ENCODE data around the gene FARP1. TPM values are rescaled to one million over a fixed set of nuclear protein-coding genes. Genes with fewer than 3 reads are reported as not detected.

The FARP1 gene
- total RNA-seq, 1 donor from 2014 or later: 17.7 TPM

GRCh38 chr13:98428256-98428966 lies 285.5 kb downstream of the FARP1 start:
- peaks cover 0 to 3% of the 10 kb centered on the region in 2 donors for H3K36me3 ChIP-seq
- no peak for DNase-seq (ENCODE audit: extremely low spot score in 2 of 2)
- H3K27ac ChIP-seq: no peak overlapping the region
- no peaks in the 10 kb centered on the region for H3K27me3 ChIP-seq
- intact Hi-C loops (cut with DNase I): no loop called here
- no peak for TF ChIP-seq POLR2AphosphoS5 (IDR thresholded peaks at IDR 0.05; ENCODE audit: insufficient read depth in 1 of 2, low read depth in 1 of 2)
- TF ChIP-seq POLR2A (IDR thresholded peaks at IDR 0.05): no peak
- no peak for TF ChIP-seq CTCF (IDR thresholded peaks at IDR 0.05)
- H3K4me3 ChIP-seq: no peak overlapping the region
- no peaks in the 10 kb centered on the region for H3K4me1 ChIP-seq
- no peaks in the 10 kb centered on the region for H3K9me3 ChIP-seq

- Histone ChIP-seq H3K4me3 (no peak overlapping the region), H3K4me1 (no peaks in the 10 kb centered on the region), H3K36me3 (peaks cover 0 to 3% of the 10 kb centered on the region in 2 donors), H3K27ac (no peak overlapping the region), H3K9me3 (no peaks in the 10 kb centered on the region), H3K27me3 (no peaks in the 10 kb centered on the region)
- DNase-seq (ENCODE audit: extremely low spot score in 2 of 2): no peak
- intact Hi-C loops (cut with DNase I): no loop called here
- no peak for TF ChIP-seq POLR2AphosphoS5 (IDR thresholded peaks at IDR 0.05; ENCODE audit: insufficient read depth in 1 of 2, low read depth in 1 of 2)
- no peak for TF ChIP-seq POLR2A (IDR thresholded peaks at IDR 0.05)
- TF ChIP-seq CTCF (IDR thresholded peaks at IDR 0.05): no peak
These were observed 286.2 kb downstream of the FARP1 start for GRCh38 chr13:98429081-98429480.

- no peak for DNase-seq (ENCODE audit: extremely low spot score in 2 of 2)
- Histone ChIP-seq H3K4me3 (no peak overlapping the region), H3K27ac (no peak overlapping the region), H3K36me3 (peaks cover 0 to 3% of the 10 kb centered on the region in 2 donors), H3K9me3 (no peaks in the 10 kb centered on the region), H3K4me1 (no peaks in the 10 kb centered on the region), H3K27me3 (no peaks in the 10 kb centered on the region)
- no peak for TF ChIP-seq CTCF (IDR thresholded peaks at IDR 0.05)
- no peak for TF ChIP-seq POLR2AphosphoS5 (IDR thresholded peaks at IDR 0.05; ENCODE audit: insufficient read depth in 1 of 2, low read depth in 1 of 2)
- TF ChIP-seq POLR2A (IDR thresholded peaks at IDR 0.05): no peak
- intact Hi-C loops (cut with DNase I): no loop called here
These were observed 286.6 kb downstream of the FARP1 start for GRCh38 chr13:98429531-98429930.

- no peak for DNase-seq (ENCODE audit: extremely low spot score in 2 of 2)
- no peak overlapping the region for H3K4me3 ChIP-seq
- H3K27me3 ChIP-seq: no peaks in the 10 kb centered on the region
- H3K36me3 ChIP-seq: peaks cover 0 to 3% of the 10 kb centered on the region in 2 donors
- no peak for TF ChIP-seq CTCF (IDR thresholded peaks at IDR 0.05)
- no peaks in the 10 kb centered on the region for H3K9me3 ChIP-seq
- no peak overlapping the region for H3K27ac ChIP-seq
- intact Hi-C loops (cut with DNase I): no loop called here
- H3K4me1 ChIP-seq: no peaks in the 10 kb centered on the region
These were observed 287.3 kb downstream of the FARP1 start for GRCh38 chr13:98429977-98430736.

- no peak overlapping the region for H3K27ac ChIP-seq
- H3K4me1 ChIP-seq: no peaks in the 10 kb centered on the region
- H3K9me3 ChIP-seq: no peaks in the 10 kb centered on the region
- intact Hi-C loops (cut with DNase I): no loop called here
- H3K27me3 ChIP-seq: no peaks in the 10 kb centered on the region
- TF ChIP-seq POLR2A (IDR thresholded peaks at IDR 0.05) (no peak), POLR2AphosphoS5 (IDR thresholded peaks at IDR 0.05; ENCODE audit: insufficient read depth in 1 of 2, low read depth in 1 of 2) (no peak), CTCF (IDR thresholded peaks at IDR 0.05) (no peak)
- H3K36me3 ChIP-seq: no peaks in the 10 kb centered on the region
- DNase-seq (ENCODE audit: extremely low spot score in 2 of 2): no peak
- H3K4me3 ChIP-seq: no peak overlapping the region
These were observed 289.7 kb downstream of the FARP1 start for GRCh38 chr13:98432638-98433037.
